Measurements from ENCODE around the gene SMIM32. TPM values are rescaled to one million over a fixed set of nuclear protein-coding genes. Genes with fewer than 3 reads are reported as not detected.

The SMIM32 gene
- total RNA-seq, 1 donor from 2014 or later = 0.30 TPM

- no peak for DNase-seq (ENCODE audit: low read depth)
- peaks cover 37% of the 10 kb centered on the region for H3K36me3 Mint-ChIP-seq (ENCODE audit: low read depth, unreplicated experiment)
- Histone ChIP-seq H2AFZ (ENCODE audit: low read depth, low read length) (no peak overlapping the region), H3K4me1 (ENCODE audit: insufficient read depth, low read length) (peaks cover 4% of the 10 kb centered on the region), H3K27me3 (ENCODE audit: insufficient read depth, low read length) (peaks cover 11% of the 10 kb centered on the region), H3K79me2 (ENCODE audit: insufficient read depth, low read length) (no peaks in the 10 kb centered on the region), H3K4me3 (ENCODE audit: insufficient read depth, low read depth, low read length) (no peak overlapping the region), H3K27ac (ENCODE audit: low read depth, low read length) (no peak overlapping the region), H4K20me1 (ENCODE audit: insufficient read depth, low read length) (no peaks in the 10 kb centered on the region), H3K9me3 (ENCODE audit: insufficient read depth, low read depth, low read length) (peaks cover 4% of the 10 kb centered on the region), H3K9ac (ENCODE audit: low read length) (no peak overlapping the region), H3K4me2 (ENCODE audit: low read length) (no peak overlapping the region), H3K36me3 (ENCODE audit: insufficient read depth, low read length) (no peaks in the 10 kb centered on the region)
- no peak for TF ChIP-seq EZH2 (IDR thresholded peaks at IDR 0.05; ENCODE audit: insufficient read depth, low read length)
- TF ChIP-seq CTCF (IDR thresholded peaks at IDR 0.05; ENCODE audit: insufficient read depth, low read depth, low read length) = no peak
- H3K9me3 Mint-ChIP-seq (ENCODE audit: unreplicated experiment) = peaks cover 6% of the 10 kb centered on the region
- H3K4me1 Mint-ChIP-seq (ENCODE audit: low read depth, unreplicated experiment) = peaks cover 5% of the 10 kb centered on the region
- no peak overlapping the region for H3K27ac Mint-ChIP-seq (ENCODE audit: unreplicated experiment)
- FAIRE-seq = no peak
- peaks cover 19% of the 10 kb centered on the region for H3K27me3 Mint-ChIP-seq (ENCODE audit: low read depth, unreplicated experiment)
- H3K4me3 Mint-ChIP-seq (ENCODE audit: unreplicated experiment) = no peak overlapping the region
Observed at GRCh38 chr5:136210259-136210658, 17.3 kb upstream of the SMIM32 start.

DNA sequence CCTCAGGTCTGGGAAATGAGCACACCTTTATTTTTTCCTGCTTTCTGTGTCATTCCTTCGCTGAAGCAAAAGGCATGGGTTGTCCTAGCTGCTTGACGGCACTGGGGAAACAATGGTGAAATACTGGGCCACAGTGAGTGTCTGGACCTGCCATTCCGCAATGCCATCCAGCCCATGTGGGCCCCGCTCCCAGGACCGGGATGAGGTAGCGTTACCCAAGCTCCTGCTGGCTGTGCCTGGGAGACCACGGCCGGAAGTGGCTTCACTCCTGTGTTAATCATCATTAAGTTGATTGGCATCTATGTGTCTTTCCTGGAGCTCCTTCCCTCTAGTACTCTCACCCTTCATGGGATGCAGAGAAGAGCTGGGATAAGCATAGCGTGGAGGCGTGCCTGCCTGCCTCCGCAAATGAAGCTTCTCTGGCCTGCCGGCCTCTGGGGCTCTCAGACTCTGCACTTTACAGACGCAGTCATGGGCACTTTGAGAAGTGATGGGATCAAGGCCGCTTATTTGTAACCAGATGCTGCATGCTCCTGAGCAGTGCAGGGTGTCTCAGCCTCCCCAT lies 16.5 kb upstream of the SMIM32 start:
- H2AFZ ChIP-seq (ENCODE audit: low read depth, low read length) = no peak overlapping the region
- no peak for DNase-seq (ENCODE audit: low read depth)
- no peaks in the 10 kb centered on the region for H3K36me3 ChIP-seq (ENCODE audit: insufficient read depth, low read length)
- no peak overlapping the region for H3K4me2 ChIP-seq (ENCODE audit: low read length)
- no peaks in the 10 kb centered on the region for H4K20me1 ChIP-seq (ENCODE audit: insufficient read depth, low read length)
- Mint-ChIP-seq H3K27ac (ENCODE audit: unreplicated experiment) (no peak overlapping the region), H3K4me3 (ENCODE audit: unreplicated experiment) (no peak overlapping the region), H3K9me3 (ENCODE audit: unreplicated experiment) (peaks cover 12% of the 10 kb centered on the region), H3K36me3 (ENCODE audit: low read depth, unreplicated experiment) (peaks cover 39% of the 10 kb centered on the region), H3K4me1 (ENCODE audit: low read depth, unreplicated experiment) (peaks cover 6% of the 10 kb centered on the region), H3K27me3 (ENCODE audit: low read depth, unreplicated experiment) (peaks cover 19% of the 10 kb centered on the region)
- H3K9me3 ChIP-seq (ENCODE audit: insufficient read depth, low read depth, low read length) = peaks cover 4% of the 10 kb centered on the region
- H3K4me3 ChIP-seq (ENCODE audit: insufficient read depth, low read depth, low read length) = no peak overlapping the region
- peaks cover 9% of the 10 kb centered on the region for H3K4me1 ChIP-seq (ENCODE audit: insufficient read depth, low read length)
- no peak for TF ChIP-seq EZH2 (IDR thresholded peaks at IDR 0.05; ENCODE audit: insufficient read depth, low read length)
- no peak for TF ChIP-seq CTCF (IDR thresholded peaks at IDR 0.05; ENCODE audit: insufficient read depth, low read depth, low read length)
- H3K27me3 ChIP-seq (ENCODE audit: insufficient read depth, low read length) = peaks cover 11% of the 10 kb centered on the region
- H3K27ac ChIP-seq (ENCODE audit: low read depth, low read length) = no peak overlapping the region
- no peak for FAIRE-seq
- H3K9ac ChIP-seq (ENCODE audit: low read length) = no peak overlapping the region
- H3K79me2 ChIP-seq (ENCODE audit: insufficient read depth, low read length) = no peaks in the 10 kb centered on the region

- H3K4me3 ChIP-seq (ENCODE audit: insufficient read depth, low read depth, low read length) = no peak overlapping the region
- no peak overlapping the region for H3K9ac ChIP-seq (ENCODE audit: low read length)
- H3K4me3 Mint-ChIP-seq (ENCODE audit: unreplicated experiment) = no peak overlapping the region
- H3K9me3 Mint-ChIP-seq (ENCODE audit: unreplicated experiment) = peaks cover 15% of the 10 kb centered on the region
- H3K27ac ChIP-seq (ENCODE audit: low read depth, low read length) = no peak overlapping the region
- no peak overlapping the region for H3K27ac Mint-ChIP-seq (ENCODE audit: unreplicated experiment)
- H3K27me3 ChIP-seq (ENCODE audit: insufficient read depth, low read length) = peaks cover 11% of the 10 kb centered on the region
- no peak overlapping the region for H2AFZ ChIP-seq (ENCODE audit: low read depth, low read length)
- no peak for TF ChIP-seq CTCF (IDR thresholded peaks at IDR 0.05; ENCODE audit: insufficient read depth, low read depth, low read length)
- no peak for TF ChIP-seq EZH2 (IDR thresholded peaks at IDR 0.05; ENCODE audit: insufficient read depth, low read length)
- no peaks in the 10 kb centered on the region for H3K79me2 ChIP-seq (ENCODE audit: insufficient read depth, low read length)
- H3K9me3 ChIP-seq (ENCODE audit: insufficient read depth, low read depth, low read length) = peaks cover 4% of the 10 kb centered on the region
- H3K4me1 ChIP-seq (ENCODE audit: insufficient read depth, low read length) = peaks cover 10% of the 10 kb centered on the region
- H3K27me3 Mint-ChIP-seq (ENCODE audit: low read depth, unreplicated experiment) = peaks cover 23% of the 10 kb centered on the region
- H4K20me1 ChIP-seq (ENCODE audit: insufficient read depth, low read length) = no peaks in the 10 kb centered on the region
- no peak overlapping the region for H3K4me2 ChIP-seq (ENCODE audit: low read length)
- H3K36me3 Mint-ChIP-seq (ENCODE audit: low read depth, unreplicated experiment) = peaks cover 40% of the 10 kb centered on the region
- FAIRE-seq (no peak), DNase-seq (ENCODE audit: low read depth) (no peak)
- no peaks in the 10 kb centered on the region for H3K36me3 ChIP-seq (ENCODE audit: insufficient read depth, low read length)
- peaks cover 2% of the 10 kb centered on the region for H3K4me1 Mint-ChIP-seq (ENCODE audit: low read depth, unreplicated experiment)
Observed at GRCh38 chr5:136208916-136209315, 16.0 kb upstream of the SMIM32 start.
